Esophagus squamous epithelium (tissue), 4 donors: Measurements from ENCODE around the gene SCPEP1.

ENCODE experiments used
- CTCF ChIP-seq, 6 experiments: fragments of 450-650 bp in 4 of 6; fragments of 200-600 bp in 2 of 6; sonication (generic) in 2 of 6; IDR thresholded peaks; one replicate each; pipeline ENCODE4 v1.5.1; 2016 to 2019; ENCODE audit warnings: antibody characterized with exemption in 6 of 6, mild to moderate bottlenecking in 4 of 6, moderate library complexity in 4 of 6
- POLR2A ChIP-seq, 4 donors: fragments of 450-650 bp; IDR thresholded peaks; one replicate each; pipeline ENCODE4 v1.6.1; 2017; ENCODE audit warnings: antibody characterized with exemption in 4 of 4, mild to moderate bottlenecking in 4 of 4, moderate library complexity in 3 of 4

GRCh38 chr17:57032343-57032742, 54.4 kb downstream of the SCPEP1 start:
- TF ChIP-seq CTCF (IDR thresholded peaks at IDR 0.05) (no peak), POLR2A (IDR thresholded peaks at IDR 0.05) (no peak)
